Measurements from ENCODE around the gene OSBPL2.

The OSBPL2 gene

DNA sequence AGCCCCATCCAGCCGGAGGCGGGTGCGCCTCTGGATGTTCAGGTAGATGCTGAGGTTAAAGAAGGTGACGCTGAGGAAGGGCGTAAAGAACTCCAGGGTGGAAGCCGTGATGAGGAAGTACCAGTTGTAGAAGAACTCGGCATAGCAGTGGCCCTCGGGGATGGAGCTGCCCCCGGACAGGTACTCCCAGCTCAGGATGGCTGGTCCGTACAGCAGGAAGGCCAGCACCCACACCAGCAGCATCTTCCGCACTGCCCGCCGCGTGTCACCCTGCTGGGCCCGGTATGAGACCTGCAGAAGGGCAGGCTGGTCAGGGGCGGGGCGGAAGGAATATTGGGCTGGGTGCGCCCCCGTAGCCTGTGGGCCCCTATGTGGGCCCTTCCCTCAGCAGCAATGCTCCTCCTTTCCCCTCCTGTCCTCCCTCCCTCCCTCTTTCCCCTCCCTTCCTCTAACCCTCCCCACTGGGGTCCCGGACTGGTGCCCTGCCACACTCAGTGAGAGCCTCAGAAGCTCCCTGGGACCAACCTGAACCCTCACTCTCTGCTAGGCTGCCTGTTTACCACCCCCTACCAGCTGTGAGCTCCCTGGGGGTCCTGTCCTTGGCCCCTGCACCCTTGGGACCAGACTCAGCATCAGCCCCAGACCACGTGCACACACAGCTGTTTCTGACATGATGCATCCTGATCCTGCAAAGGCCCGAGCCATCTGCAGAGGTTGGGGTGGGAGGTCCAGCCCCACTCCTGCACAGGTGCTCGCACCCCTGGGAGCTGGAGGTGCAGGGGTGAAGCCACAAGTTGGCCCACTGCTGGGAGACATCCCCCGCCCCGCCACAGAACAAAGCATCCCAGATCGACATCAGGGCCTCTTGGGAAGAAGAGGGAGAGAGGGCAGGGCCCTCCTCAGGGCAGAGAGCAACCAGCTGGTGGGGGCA lies 21.4 kb upstream of the OSBPL2 start (continued):
- TF ChIP-seq MYNN (tag by site-specific recombination; IDR thresholded peaks at IDR 0.05; ENCODE audit: borderline replicate concordance) (no peak), SETDB1 (IDR thresholded peaks at IDR 0.05; ENCODE audit: insufficient read length, low read length) (no peak), ZNF664 (tag by site-specific recombination; IDR thresholded peaks at IDR 0.05) (no peak), PRDM1 (tag by site-specific recombination; IDR thresholded peaks at IDR 0.05) (no peak), KLF10 (tag by site-specific recombination; IDR thresholded peaks at IDR 0.05) (no peak), ZNF175 (tag by site-specific recombination; IDR thresholded peaks at IDR 0.05) (no peak), FEZF1 (tag by site-specific recombination; IDR thresholded peaks at IDR 0.05) (no peak), ZNF623 (tag by site-specific recombination; IDR thresholded peaks at IDR 0.05) (no peak), ZNF214 (tag by site-specific recombination; IDR thresholded peaks at IDR 0.05; ENCODE audit: borderline replicate concordance) (no peak), ZNF184 (tag by site-specific recombination; IDR thresholded peaks at IDR 0.05) (no peak), ZNF366 (tag by site-specific recombination; conservative IDR thresholded peaks at IDR 0.05) (peak; percentile 30; the same call in 1 of the 2 replicates), ZIC2 (tag by site-specific recombination; IDR thresholded peaks at IDR 0.05) (0 out of 2 replicates have a peak, but pooled peaks have one; percentile 36), HOXC10 (CRISPR knock-in tag; IDR thresholded peaks at IDR 0.05) (no peak), ZBTB21 (tag by site-specific recombination; IDR thresholded peaks at IDR 0.05) (no peak), ZNF571 (tag by site-specific recombination; IDR thresholded peaks at IDR 0.05) (no peak), ZNF558 (tag by site-specific recombination; IDR thresholded peaks at IDR 0.05) (no peak), ZEB2 (tag by site-specific recombination; IDR thresholded peaks at IDR 0.05) (no peak), HOXD13 (CRISPR knock-in tag; IDR thresholded peaks at IDR 0.05; ENCODE audit: borderline replicate concordance) (no peak), GLIS2 (tag by site-specific recombination; IDR thresholded peaks at IDR 0.05) (no peak), ZFP41 (tag by site-specific recombination; IDR thresholded peaks at IDR 0.05; ENCODE audit: borderline replicate concordance) (no peak), ZNF341 (tag by site-specific recombination; IDR thresholded peaks at IDR 0.05; ENCODE audit: low read depth) (no peak)
- TF ChIP-seq, protein P1, sequence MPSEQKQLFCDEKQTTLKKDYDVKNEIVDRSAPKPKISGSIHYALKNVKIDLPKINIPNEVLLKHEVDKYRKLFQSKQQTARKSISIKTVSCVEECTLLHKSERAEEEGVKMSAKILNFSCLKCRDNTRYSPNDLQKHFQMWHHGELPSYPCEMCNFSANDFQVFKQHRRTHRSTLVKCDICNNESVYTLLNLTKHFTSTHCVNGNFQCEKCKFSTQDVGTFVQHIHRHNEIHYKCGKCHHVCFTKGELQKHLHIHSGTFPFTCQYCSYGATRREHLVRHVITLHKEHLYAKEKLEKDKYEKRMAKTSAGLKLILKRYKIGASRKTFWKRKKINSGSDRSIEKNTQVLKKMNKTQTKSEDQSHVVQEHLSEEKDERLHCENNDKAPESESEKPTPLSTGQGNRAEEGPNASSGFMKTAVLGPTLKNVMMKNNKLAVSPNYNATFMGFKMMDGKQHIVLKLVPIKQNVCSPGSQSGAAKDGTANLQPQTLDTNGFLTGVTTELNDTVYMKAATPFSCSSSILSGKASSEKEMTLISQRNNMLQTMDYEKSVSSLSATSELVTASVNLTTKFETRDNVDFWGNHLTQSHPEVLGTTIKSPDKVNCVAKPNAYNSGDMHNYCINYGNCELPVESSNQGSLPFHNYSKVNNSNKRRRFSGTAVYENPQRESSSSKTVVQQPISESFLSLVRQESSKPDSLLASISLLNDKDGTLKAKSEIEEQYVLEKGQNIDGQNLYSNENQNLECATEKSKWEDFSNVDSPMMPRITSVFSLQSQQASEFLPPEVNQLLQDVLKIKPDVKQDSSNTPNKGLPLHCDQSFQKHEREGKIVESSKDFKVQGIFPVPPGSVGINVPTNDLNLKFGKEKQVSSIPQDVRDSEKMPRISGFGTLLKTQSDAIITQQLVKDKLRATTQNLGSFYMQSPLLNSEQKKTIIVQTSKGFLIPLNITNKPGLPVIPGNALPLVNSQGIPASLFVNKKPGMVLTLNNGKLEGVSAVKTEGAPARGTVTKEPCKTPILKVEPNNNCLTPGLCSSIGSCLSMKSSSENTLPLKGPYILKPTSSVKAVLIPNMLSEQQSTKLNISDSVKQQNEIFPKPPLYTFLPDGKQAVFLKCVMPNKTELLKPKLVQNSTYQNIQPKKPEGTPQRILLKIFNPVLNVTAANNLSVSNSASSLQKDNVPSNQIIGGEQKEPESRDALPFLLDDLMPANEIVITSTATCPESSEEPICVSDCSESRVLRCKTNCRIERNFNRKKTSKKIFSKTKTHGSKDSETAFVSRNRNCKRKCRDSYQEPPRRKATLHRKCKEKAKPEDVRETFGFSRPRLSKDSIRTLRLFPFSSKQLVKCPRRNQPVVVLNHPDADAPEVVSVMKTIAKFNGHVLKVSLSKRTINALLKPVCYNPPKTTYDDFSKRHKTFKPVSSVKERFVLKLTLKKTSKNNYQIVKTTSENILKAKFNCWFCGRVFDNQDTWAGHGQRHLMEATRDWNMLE (tag by site-specific recombination; conservative IDR thresholded peaks at IDR 0.05; ENCODE audit: low read depth), result no peak
- TF ChIP-seq, protein P2, sequence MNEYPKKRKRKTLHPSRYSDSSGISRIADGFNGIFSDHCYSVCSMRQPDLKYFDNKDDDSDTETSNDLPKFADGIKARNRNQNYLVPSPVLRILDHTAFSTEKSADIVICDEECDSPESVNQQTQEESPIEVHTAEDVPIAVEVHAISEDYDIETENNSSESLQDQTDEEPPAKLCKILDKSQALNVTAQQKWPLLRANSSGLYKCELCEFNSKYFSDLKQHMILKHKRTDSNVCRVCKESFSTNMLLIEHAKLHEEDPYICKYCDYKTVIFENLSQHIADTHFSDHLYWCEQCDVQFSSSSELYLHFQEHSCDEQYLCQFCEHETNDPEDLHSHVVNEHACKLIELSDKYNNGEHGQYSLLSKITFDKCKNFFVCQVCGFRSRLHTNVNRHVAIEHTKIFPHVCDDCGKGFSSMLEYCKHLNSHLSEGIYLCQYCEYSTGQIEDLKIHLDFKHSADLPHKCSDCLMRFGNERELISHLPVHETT (tag by site-specific recombination; IDR thresholded peaks at IDR 0.05), result no peak
- TF ChIP-seq, protein P3, sequence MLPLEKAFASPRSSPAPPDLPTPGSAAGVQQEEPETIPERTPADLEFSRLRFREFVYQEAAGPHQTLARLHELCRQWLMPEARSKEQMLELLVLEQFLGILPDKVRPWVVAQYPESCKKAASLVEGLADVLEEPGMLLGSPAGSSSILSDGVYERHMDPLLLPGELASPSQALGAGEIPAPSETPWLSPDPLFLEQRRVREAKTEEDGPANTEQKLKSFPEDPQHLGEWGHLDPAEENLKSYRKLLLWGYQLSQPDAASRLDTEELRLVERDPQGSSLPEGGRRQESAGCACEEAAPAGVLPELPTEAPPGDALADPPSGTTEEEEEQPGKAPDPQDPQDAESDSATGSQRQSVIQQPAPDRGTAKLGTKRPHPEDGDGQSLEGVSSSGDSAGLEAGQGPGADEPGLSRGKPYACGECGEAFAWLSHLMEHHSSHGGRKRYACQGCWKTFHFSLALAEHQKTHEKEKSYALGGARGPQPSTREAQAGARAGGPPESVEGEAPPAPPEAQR (tag by site-specific recombination; IDR thresholded peaks at IDR 0.05), result no peak
- TF ChIP-seq, protein P4, sequence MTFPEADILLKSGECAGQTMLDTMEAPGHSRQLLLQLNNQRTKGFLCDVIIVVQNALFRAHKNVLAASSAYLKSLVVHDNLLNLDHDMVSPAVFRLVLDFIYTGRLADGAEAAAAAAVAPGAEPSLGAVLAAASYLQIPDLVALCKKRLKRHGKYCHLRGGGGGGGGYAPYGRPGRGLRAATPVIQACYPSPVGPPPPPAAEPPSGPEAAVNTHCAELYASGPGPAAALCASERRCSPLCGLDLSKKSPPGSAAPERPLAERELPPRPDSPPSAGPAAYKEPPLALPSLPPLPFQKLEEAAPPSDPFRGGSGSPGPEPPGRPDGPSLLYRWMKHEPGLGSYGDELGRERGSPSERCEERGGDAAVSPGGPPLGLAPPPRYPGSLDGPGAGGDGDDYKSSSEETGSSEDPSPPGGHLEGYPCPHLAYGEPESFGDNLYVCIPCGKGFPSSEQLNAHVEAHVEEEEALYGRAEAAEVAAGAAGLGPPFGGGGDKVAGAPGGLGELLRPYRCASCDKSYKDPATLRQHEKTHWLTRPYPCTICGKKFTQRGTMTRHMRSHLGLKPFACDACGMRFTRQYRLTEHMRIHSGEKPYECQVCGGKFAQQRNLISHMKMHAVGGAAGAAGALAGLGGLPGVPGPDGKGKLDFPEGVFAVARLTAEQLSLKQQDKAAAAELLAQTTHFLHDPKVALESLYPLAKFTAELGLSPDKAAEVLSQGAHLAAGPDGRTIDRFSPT (tag by site-specific recombination; IDR thresholded peaks at IDR 0.05), result no peak
- TF ChIP-seq, protein P5, sequence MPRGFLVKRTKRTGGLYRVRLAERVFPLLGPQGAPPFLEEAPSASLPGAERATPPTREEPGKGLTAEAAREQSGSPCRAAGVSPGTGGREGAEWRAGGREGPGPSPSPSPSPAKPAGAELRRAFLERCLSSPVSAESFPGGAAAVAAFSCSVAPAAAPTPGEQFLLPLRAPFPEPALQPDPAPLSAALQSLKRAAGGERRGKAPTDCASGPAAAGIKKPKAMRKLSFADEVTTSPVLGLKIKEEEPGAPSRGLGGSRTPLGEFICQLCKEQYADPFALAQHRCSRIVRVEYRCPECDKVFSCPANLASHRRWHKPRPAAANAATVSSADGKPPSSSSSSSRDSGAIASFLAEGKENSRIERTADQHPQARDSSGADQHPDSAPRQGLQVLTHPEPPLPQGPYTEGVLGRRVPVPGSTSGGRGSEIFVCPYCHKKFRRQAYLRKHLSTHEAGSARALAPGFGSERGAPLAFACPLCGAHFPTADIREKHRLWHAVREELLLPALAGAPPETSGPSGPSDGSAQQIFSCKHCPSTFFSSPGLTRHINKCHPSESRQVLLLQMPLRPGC (tag by site-specific recombination; IDR thresholded peaks at IDR 0.05), result no peak
- TF ChIP-seq, protein P6, sequence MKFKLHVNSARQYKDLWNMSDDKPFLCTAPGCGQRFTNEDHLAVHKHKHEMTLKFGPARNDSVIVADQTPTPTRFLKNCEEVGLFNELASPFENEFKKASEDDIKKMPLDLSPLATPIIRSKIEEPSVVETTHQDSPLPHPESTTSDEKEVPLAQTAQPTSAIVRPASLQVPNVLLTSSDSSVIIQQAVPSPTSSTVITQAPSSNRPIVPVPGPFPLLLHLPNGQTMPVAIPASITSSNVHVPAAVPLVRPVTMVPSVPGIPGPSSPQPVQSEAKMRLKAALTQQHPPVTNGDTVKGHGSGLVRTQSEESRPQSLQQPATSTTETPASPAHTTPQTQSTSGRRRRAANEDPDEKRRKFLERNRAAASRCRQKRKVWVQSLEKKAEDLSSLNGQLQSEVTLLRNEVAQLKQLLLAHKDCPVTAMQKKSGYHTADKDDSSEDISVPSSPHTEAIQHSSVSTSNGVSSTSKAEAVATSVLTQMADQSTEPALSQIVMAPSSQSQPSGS (tag by site-specific recombination; IDR thresholded peaks at IDR 0.05; ENCODE audit: low read depth), result no peak

All from HEK293 (cell line).